ENCODE data around the gene ADSS1.

The ADSS1 gene

GRCh38 chr14:104784846-104785707 lies 61.0 kb downstream of the ADSS1 start:
- DNase-seq, result no peak

GRCh38 chr14:104785708-104786080 lies 61.7 kb downstream of the ADSS1 start:
- DNase-seq, result no peak

- no peak for DNase-seq
Measured at GRCh38 chr14:104786091-104786586, 62.1 kb downstream of the ADSS1 start.

GRCh38 chr14:104786726-104787675 lies 63.0 kb downstream of the ADSS1 start:
- no peak for DNase-seq

- DNase-seq, result no peak
Measured at GRCh38 chr14:104787736-104788135, 63.7 kb downstream of the ADSS1 start.

GRCh38 chr14:104788161-104788818 lies 64.3 kb downstream of the ADSS1 start:
- no peak for DNase-seq

GRCh38 chr14:104788873-104789663 lies 65.0 kb downstream of the ADSS1 start:
- no peak for DNase-seq

- DNase-seq, result no peak
Measured at GRCh38 chr14:104789752-104790743, 66.0 kb downstream of the ADSS1 start.

- DNase-seq, result no peak
Measured at GRCh38 chr14:104791425-104791824, 67.4 kb downstream of the ADSS1 start.

- no peak for DNase-seq
Measured at GRCh38 chr14:104792101-104792884, 68.3 kb downstream of the ADSS1 start.

GRCh38 chr14:104792945-104793702 lies 69.1 kb downstream of the ADSS1 start:
- no peak for DNase-seq

- no peak for DNase-seq
Measured at GRCh38 chr14:104793703-104793959, 69.6 kb downstream of the ADSS1 start.

GRCh38 chr14:104794099-104794498 lies 70.1 kb downstream of the ADSS1 start:
- no peak for DNase-seq

GRCh38 chr14:104794631-104794992 lies 70.6 kb downstream of the ADSS1 start:
- DNase-seq, result no peak

GRCh38 chr14:104794993-104795780 lies 71.2 kb downstream of the ADSS1 start, which contains the start of gene AKT1:
Gene AKT1, minus strand, starts transcription at chr14:104795748. Its CDS starts 3,105 bp downstream, at chr14:104792643.
- no peak for DNase-seq

- DNase-seq, result no peak
Measured at GRCh38 chr14:104795781-104796686, 72.0 kb downstream of the ADSS1 start.

- no peak for DNase-seq
Measured at GRCh38 chr14:104796687-104797081, 72.7 kb downstream of the ADSS1 start.

Data from NCI-H1048 (cell line).